K562 (cell line): ENCODE data around the gene C17orf75. TPM values are rescaled to one million over a fixed set of nuclear protein-coding genes. Genes with fewer than 3 reads are reported as not detected.

ENCODE experiments used
- BRCA1 ChIP-seq, 2 experiments: fragments of 450-650 bp in 1 of 2; sonication (generic) in 1 of 2; formaldehyde crosslinking in 1 of 2; IDR thresholded peaks; 2 replicates each; pipeline versions ENCODE4 v1.5.0 to v1.6.1; 2017 to 2020; ENCODE audit warnings: mild to moderate bottlenecking in 1 of 2, missing genetic modification reagents in 1 of 2
- COPS2 ChIP-seq: fragments of 450-650 bp; conservative IDR thresholded peaks from 2 replicates; pipeline ENCODE4 v1.6.1; 2016; ENCODE audit warnings: mild to moderate bottlenecking, moderate library complexity
- ETV1 ChIP-seq: fragments of 450-650 bp; conservative IDR thresholded peaks from 2 replicates; pipeline ENCODE4 v1.6.1; 2016; ENCODE audit warnings: missing genetic modification characterization, control low read depth, low read depth, missing compliant biosample characterization
- KLF6 ChIP-seq: fragments of 250-450 bp; sonication (Bioruptor Pico); IDR thresholded peaks from 2 replicates; pipeline ENCODE4 v1.4.0; 2020; ENCODE audit warnings: mild to moderate bottlenecking, moderate library complexity, borderline replicate concordance
- MAFK ChIP-seq: IDR thresholded peaks from 2 replicates; pipeline ENCODE4 v1.6.1; 2011; ENCODE audit warnings: low read length, improper control_type of control experiment
- NR1H2 ChIP-seq: sonication (generic); formaldehyde crosslinking; IDR thresholded peaks from 2 replicates; pipeline ENCODE4 v1.4.0; 2020; ENCODE audit warnings: mild to moderate bottlenecking, missing genetic modification reagents
- NUFIP1 ChIP-seq: fragments of 450-650 bp; IDR thresholded peaks from 2 replicates; pipeline ENCODE4 v1.6.1; 2018; ENCODE audit not compliant: partially characterized antibody
- PURB ChIP-seq: sonication (generic); formaldehyde crosslinking; IDR thresholded peaks from 2 replicates; pipeline ENCODE4 v1.9.0; 2021; ENCODE audit warnings: low read depth, mild to moderate bottlenecking, missing genetic modification reagents
- RFX1 ChIP-seq: fragments of 450-650 bp; IDR thresholded peaks from 2 replicates; pipeline ENCODE4 v1.6.1; 2016; ENCODE audit warnings: mild to moderate bottlenecking, moderate library complexity
- SAFB ChIP-seq: fragments of 200-400 bp; formaldehyde crosslinking; IDR thresholded peaks from 2 replicates; pipeline ENCODE4 v1.6.1; 2017; ENCODE audit warnings: low read depth, low read length, borderline replicate concordance
- TCFL5 ChIP-seq: fragments of 250-450 bp; sonication (Bioruptor Pico); conservative IDR thresholded peaks from 2 replicates; pipeline ENCODE4 v1.6.1; 2021; ENCODE audit warnings: mild to moderate bottlenecking, moderate library complexity, matching md5 sums
- TGIF2 ChIP-seq: sonication (generic); formaldehyde crosslinking; IDR thresholded peaks from 2 replicates; pipeline ENCODE4 v1.8.1; 2022; ENCODE audit warnings: mild to moderate bottlenecking, missing genetic modification reagents, moderate library complexity
- XRCC4 ChIP-seq: IDR thresholded peaks from one replicate; pipeline ENCODE4 v1.6.1; 2011; ENCODE audit not compliant: insufficient read depth, insufficient read length; ENCODE audit errors: extremely low read depth
- ZBED1 ChIP-seq: IDR thresholded peaks from 2 replicates; pipeline ENCODE4 v1.6.1; 2014
- ZNF584 ChIP-seq: fragments of 200-800 bp; sonication (Bioruptor generic); IDR thresholded peaks from 2 replicates; pipeline ENCODE4 v1.6.1; 2016; ENCODE audit warnings: low read depth, mild to moderate bottlenecking, missing genetic modification characterization, missing compliant biosample characterization
- ZNF717 ChIP-seq: fragments of 250-450 bp; sonication (Bioruptor Pico); IDR thresholded peaks from 2 replicates; pipeline ENCODE4 v1.5.0; 2021
- polyA plus RNA-seq, 8 experiments: library from polyadenylated mRNA; depleted of rRNA in 4 of 8; stranded (reverse) in 5 of 8; unstranded in 3 of 8; fragments of >200 nt; fragmentation: Nextera tagmentation in 2 of 8; fragmentation: Illumina TruSeq in 1 of 8; extraction: Ambion mirVana in 2 of 8; extraction: Trizol in 1 of 8; gene quantifications; 2 replicates each; pipeline versions ENCODE4 v1.2.1 to v1.2.3, GENCODE V29; 2011 to 2014; ENCODE audit warnings: inconsistent platforms in 1 of 8, missing spikeins in 1 of 8
- total RNA-seq, 7 experiments: library from RNA; depleted of rRNA in 6 of 7; stranded (reverse); fragments of >200 nt in 6 of 7; fragmentation: Illumina TruSeq in 2 of 7; extraction: Trizol in 2 of 7; gene quantifications; 2 replicates each; pipeline versions ENCODE4 v1.2.1 to v1.2.3, GENCODE V29; 2011 to 2021; ENCODE audit warnings: low replicate concordance in 1 of 7
- TF ChIP-seq, protein P1 (sequence below), 2 experiments: fragments of 150-350 bp in 1 of 2; IDR thresholded peaks; 2 replicates each; pipeline ENCODE4 v1.6.1; 2012 to 2016; ENCODE audit warnings: low read depth in 2 of 2, low read length in 2 of 2, mild to moderate bottlenecking in 1 of 2, moderate library complexity in 1 of 2
- TF ChIP-seq, protein P2 (sequence below): fragments of 450-650 bp; IDR thresholded peaks from 2 replicates; pipeline ENCODE4 v1.6.1; 2014; ENCODE audit warnings: low read depth, mild to moderate bottlenecking, moderate library complexity, borderline replicate concordance
- TF ChIP-seq, protein P3 (sequence below), 3 experiments: fragments of 200-800 bp in 1 of 3; fragments of 250-450 bp in 1 of 3; fragments of 450-650 bp in 1 of 3; sonication (Bioruptor Pico) in 1 of 3; sonication (Bioruptor generic) in 1 of 3; formaldehyde crosslinking in 1 of 3; IDR thresholded peaks; 2 replicates each; pipeline versions ENCODE4 v1.6.1 to v1.8.0; 2016 to 2022; ENCODE audit warnings: mild to moderate bottlenecking in 2 of 3, missing genetic modification characterization in 2 of 3, missing compliant biosample characterization in 1 of 3, moderate library complexity in 1 of 3

Gene C17orf75
- total and polyA plus RNA-seq, 9 of the 15 experiments (the other 6 are each of a cell fraction or from before 2014, with no cell fraction given): 15.5 to 55.7 (median 18.5) TPM

DNA sequence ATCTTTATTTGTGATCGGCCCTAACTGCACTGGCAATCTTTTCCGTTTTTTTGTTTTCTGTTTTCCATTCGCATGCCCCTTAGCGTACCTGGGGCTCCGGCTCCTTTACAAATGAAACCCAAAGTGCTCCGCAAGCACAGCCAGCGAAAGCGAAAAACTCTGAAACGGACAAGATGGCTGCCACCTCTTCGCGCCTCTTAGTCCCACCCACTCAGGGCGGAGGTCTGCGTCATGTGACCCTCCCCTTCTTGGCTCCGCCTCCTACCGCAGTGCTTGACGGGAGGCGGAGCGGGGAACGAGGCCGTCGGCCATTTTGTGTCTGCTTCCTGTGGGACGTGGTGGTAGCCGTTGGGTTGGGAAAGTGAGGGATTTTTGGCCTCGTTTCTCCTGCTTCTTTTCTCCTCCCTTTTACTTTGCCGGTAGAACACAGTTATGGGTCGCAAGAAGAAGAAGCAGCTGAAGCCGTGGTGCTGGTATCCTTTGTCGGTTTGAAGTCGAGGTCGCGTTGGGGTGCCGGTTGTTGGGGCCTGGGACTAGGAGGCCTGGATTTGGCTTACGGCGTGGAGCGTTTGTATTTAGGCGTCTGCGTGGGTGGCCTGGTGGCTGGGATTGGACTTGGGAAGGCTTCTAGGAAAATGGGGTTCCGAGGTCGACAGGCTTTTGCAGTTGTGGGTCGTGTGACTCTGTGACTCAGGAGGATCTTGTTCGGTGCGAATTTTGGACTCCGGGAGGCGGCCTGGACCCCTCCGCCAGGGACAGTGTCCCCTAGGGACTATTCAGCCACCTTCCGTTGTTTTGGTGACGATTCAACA, 8.1 kb upstream of the C17orf75 start, which contains the start of gene ZNF207 (continued):
- TF ChIP-seq ZNF584 (CRISPR knock-in tag) (no peak), ETV1 (tag) (no peak; the same call in none of the 2 replicates), TCFL5 (CRISPR knock-in tag) (no peak), BRCA1 (IDR thresholded peaks at IDR 0.05) (no peak), BRCA1 (CRISPR knock-in tag; IDR thresholded peaks at IDR 0.05) (no peak), TGIF2 (CRISPR knock-in tag) (no peak), COPS2 (no peak), RFX1 (no peak), ZBED1 (no peak), XRCC4 (no peak), KLF6 (CRISPR knock-in tag) (no peak; the same call in 1 of the 2 replicates), ZNF717 (CRISPR knock-in tag) (no peak), PURB (CRISPR knock-in tag) (no peak), NUFIP1 (no peak), MAFK (no peak), NR1H2 (CRISPR knock-in tag) (0 out of 2 replicates have a peak, but pooled peaks have one; percentile 66), SAFB (no peak)
- TF ChIP-seq, protein P1, sequence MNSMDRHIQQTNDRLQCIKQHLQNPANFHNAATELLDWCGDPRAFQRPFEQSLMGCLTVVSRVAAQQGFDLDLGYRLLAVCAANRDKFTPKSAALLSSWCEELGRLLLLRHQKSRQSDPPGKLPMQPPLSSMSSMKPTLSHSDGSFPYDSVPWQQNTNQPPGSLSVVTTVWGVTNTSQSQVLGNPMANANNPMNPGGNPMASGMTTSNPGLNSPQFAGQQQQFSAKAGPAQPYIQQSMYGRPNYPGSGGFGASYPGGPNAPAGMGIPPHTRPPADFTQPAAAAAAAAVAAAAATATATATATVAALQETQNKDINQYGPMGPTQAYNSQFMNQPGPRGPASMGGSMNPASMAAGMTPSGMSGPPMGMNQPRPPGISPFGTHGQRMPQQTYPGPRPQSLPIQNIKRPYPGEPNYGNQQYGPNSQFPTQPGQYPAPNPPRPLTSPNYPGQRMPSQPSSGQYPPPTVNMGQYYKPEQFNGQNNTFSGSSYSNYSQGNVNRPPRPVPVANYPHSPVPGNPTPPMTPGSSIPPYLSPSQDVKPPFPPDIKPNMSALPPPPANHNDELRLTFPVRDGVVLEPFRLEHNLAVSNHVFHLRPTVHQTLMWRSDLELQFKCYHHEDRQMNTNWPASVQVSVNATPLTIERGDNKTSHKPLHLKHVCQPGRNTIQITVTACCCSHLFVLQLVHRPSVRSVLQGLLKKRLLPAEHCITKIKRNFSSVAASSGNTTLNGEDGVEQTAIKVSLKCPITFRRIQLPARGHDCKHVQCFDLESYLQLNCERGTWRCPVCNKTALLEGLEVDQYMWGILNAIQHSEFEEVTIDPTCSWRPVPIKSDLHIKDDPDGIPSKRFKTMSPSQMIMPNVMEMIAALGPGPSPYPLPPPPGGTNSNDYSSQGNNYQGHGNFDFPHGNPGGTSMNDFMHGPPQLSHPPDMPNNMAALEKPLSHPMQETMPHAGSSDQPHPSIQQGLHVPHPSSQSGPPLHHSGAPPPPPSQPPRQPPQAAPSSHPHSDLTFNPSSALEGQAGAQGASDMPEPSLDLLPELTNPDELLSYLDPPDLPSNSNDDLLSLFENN (IDR thresholded peaks at IDR 0.05; ENCODE audit: low read depth in 2 of 2, low read length in 2 of 2): peak in 1 of 2 experiments; percentile 69; a peak in 2 of 4 replicates
- TF ChIP-seq, protein P2, sequence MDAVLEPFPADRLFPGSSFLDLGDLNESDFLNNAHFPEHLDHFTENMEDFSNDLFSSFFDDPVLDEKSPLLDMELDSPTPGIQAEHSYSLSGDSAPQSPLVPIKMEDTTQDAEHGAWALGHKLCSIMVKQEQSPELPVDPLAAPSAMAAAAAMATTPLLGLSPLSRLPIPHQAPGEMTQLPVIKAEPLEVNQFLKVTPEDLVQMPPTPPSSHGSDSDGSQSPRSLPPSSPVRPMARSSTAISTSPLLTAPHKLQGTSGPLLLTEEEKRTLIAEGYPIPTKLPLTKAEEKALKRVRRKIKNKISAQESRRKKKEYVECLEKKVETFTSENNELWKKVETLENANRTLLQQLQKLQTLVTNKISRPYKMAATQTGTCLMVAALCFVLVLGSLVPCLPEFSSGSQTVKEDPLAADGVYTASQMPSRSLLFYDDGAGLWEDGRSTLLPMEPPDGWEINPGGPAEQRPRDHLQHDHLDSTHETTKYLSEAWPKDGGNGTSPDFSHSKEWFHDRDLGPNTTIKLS: peak; percentile 85
- TF ChIP-seq, protein P3, sequence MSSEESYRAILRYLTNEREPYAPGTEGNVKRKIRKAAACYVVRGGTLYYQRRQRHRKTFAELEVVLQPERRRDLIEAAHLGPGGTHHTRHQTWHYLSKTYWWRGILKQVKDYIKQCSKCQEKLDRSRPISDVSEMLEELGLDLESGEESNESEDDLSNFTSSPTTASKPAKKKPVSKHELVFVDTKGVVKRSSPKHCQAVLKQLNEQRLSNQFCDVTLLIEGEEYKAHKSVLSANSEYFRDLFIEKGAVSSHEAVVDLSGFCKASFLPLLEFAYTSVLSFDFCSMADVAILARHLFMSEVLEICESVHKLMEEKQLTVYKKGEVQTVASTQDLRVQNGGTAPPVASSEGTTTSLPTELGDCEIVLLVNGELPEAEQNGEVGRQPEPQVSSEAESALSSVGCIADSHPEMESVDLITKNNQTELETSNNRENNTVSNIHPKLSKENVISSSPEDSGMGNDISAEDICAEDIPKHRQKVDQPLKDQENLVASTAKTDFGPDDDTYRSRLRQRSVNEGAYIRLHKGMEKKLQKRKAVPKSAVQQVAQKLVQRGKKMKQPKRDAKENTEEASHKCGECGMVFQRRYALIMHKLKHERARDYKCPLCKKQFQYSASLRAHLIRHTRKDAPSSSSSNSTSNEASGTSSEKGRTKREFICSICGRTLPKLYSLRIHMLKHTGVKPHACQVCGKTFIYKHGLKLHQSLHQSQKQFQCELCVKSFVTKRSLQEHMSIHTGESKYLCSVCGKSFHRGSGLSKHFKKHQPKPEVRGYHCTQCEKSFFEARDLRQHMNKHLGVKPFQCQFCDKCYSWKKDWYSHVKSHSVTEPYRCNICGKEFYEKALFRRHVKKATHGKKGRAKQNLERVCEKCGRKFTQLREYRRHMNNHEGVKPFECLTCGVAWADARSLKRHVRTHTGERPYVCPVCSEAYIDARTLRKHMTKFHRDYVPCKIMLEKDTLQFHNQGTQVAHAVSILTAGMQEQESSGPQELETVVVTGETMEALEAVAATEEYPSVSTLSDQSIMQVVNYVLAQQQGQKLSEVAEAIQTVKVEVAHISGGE (CRISPR knock-in tag; IDR thresholded peaks at IDR 0.05): peak in 1 of 3 experiments; percentile 43; a peak in 1 of 6 replicates
